HUES64 (cell line): ENCODE data around the gene MCF2. TPM values are rescaled to one million over a fixed set of nuclear protein-coding genes. Genes with fewer than 3 reads are reported as not detected.

ENCODE experiments used
- H3K27ac ChIP-seq: 2 replicates; pipeline ENCODE4 v1.7.0; 2013; ENCODE audit warnings: low read depth, low read length, inconsistent platforms
- H3K27me3 ChIP-seq: 2 replicates; pipeline ENCODE4 v1.6.1; 2013; ENCODE audit warnings: mild to moderate bottlenecking, low read length; ENCODE audit not compliant: insufficient read depth
- H3K36me3 ChIP-seq: 2 replicates; pipeline ENCODE4 v1.6.1; 2013; ENCODE audit warnings: mild to moderate bottlenecking, low read length; ENCODE audit not compliant: insufficient read depth
- H3K4me1 ChIP-seq: 2 replicates; pipeline ENCODE4 v1.6.1; 2013; ENCODE audit warnings: mild to moderate bottlenecking, low read length, moderate library complexity; ENCODE audit not compliant: insufficient read depth
- H3K4me3 ChIP-seq: 2 replicates; pipeline ENCODE4 v1.5.1; 2013; ENCODE audit warnings: mild to moderate bottlenecking, low read length, moderate library complexity
- H3K9ac ChIP-seq: 2 replicates; pipeline ENCODE4 v1.6.1; 2013; ENCODE audit warnings: mild to moderate bottlenecking, low read depth, low read length
- H3K9me3 ChIP-seq: 2 replicates; pipeline ENCODE4 v1.6.1; 2013; ENCODE audit warnings: low read depth, low read length; ENCODE audit not compliant: insufficient read depth
- WGBS: fragments of 150-250, 120-280 bp; methylation state at CpG from one replicate; pipeline ENCODE4 v1.1.7; 2013; ENCODE audit warnings: missing lambda C conversion rate; 5-methylcytosine and 5-hydroxymethylcytosine counted together
- polyA plus RNA-seq, 2 experiments: library from polyadenylated mRNA; stranded (reverse); fragments of 50-300 nt; gene quantifications; one replicate each; pipeline ENCODE4 v1.2.3, GENCODE V29; 2013

Gene MCF2, protein sequence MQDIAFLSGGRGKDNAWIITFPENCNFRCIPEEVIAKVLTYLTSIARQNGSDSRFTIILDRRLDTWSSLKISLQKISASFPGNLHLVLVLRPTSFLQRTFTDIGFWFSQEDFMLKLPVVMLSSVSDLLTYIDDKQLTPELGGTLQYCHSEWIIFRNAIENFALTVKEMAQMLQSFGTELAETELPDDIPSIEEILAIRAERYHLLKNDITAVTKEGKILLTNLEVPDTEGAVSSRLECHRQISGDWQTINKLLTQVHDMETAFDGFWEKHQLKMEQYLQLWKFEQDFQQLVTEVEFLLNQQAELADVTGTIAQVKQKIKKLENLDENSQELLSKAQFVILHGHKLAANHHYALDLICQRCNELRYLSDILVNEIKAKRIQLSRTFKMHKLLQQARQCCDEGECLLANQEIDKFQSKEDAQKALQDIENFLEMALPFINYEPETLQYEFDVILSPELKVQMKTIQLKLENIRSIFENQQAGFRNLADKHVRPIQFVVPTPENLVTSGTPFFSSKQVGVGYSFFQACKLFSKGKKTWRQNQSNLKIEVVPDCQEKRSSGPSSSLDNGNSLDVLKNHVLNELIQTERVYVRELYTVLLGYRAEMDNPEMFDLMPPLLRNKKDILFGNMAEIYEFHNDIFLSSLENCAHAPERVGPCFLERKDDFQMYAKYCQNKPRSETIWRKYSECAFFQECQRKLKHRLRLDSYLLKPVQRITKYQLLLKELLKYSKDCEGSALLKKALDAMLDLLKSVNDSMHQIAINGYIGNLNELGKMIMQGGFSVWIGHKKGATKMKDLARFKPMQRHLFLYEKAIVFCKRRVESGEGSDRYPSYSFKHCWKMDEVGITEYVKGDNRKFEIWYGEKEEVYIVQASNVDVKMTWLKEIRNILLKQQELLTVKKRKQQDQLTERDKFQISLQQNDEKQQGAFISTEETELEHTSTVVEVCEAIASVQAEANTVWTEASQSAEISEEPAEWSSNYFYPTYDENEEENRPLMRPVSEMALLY
- polyA plus RNA-seq (2013, experiment 1 of 2), result 0.40 TPM
- polyA plus RNA-seq (2013, experiment 2 of 2), result 0.51 TPM

DNA sequence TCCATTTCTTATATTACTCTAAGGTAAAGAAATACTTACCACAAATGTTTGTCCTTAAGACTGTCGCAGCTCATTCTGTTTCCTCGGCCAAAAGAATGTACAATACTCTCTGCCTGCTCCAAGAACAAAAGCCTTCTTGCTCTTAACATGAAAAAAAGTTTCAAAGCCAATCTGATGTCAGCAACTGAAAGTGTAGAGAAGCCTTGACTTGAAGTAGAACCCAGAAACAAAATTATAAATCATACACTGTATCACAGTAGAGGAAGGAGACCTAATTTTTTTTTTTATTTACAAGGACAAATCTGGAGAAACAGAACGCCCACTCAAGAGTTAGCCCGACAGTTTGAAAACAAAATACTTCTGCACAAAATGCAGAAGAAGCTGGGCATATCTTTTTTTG is at the start of gene MCF2:
TSS of gene MCF2 (minus strand) at position 101 of the 400 bp plus-strand sequence. CDS start 56,423 bp downstream, outside the sequence.
- no peak within 1 kb of the TSS for H3K4me3 ChIP-seq
- H3K27me3 ChIP-seq, result no peaks in the 10 kb centered on the region
- H3K9me3 ChIP-seq, result no peaks in the 10 kb centered on the region
- H3K4me1 ChIP-seq, result no peaks in the 10 kb centered on the region
- no peak within 1 kb of the TSS for H3K9ac ChIP-seq
- WGBS, result 91% methylated on average over 4 of the region's 4 CpGs
- no peaks in the 10 kb centered on the region for H3K36me3 ChIP-seq
- H3K27ac ChIP-seq, result no peak within 1 kb of the TSS

DNA sequence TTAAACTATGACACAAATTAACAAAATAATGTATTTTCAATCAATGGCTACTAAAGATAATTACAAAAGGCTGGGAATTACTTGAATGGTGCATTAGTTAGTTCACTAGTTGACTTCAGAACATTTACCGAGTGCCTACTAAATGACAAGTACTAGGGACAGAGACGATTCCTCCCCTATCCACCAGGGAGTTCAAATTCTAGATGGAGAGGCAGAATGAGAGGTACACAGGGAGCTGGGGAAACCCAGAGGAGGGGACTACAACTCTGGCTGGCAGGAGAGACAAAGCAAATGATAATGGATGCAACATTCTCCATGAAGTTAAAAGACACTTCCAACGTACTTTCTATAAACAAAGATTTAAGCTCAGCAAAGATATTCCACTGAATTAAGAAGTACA is 43.1 kb upstream of the MCF2 start:
- Histone ChIP-seq H3K9ac (no peak overlapping the region), H3K4me3 (no peak overlapping the region), H3K27ac (no peak overlapping the region), H3K36me3 (peaks cover 12% of the 10 kb centered on the region), H3K27me3 (no peaks in the 10 kb centered on the region), H3K4me1 (no peaks in the 10 kb centered on the region), H3K9me3 (no peaks in the 10 kb centered on the region)
- WGBS, result 92% methylated on average over 2 of the region's 3 CpGs

DNA sequence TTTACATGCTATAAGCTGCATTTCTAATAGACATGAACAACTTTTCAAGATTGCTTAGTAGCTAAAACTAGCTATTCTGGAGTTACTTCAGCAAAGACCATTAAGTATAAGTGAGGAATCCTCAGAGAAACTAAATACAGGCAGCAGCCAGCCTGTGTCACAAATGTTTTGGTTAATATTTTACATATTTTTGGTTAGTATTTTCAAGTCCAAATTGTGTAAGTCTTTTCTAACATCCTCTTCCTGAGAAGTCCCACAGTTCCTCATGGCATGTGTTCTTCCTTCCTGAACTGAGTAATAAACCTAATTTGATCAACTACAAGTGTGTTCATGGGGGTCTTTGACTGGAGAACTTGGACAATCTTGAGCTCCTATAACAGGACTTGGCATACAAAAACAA is 42.4 kb upstream of the MCF2 start:
- Histone ChIP-seq H3K9ac (no peak overlapping the region), H3K36me3 (peaks cover 8% of the 10 kb centered on the region), H3K4me1 (no peaks in the 10 kb centered on the region), H3K9me3 (no peaks in the 10 kb centered on the region), H3K27me3 (no peaks in the 10 kb centered on the region), H3K4me3 (no peak overlapping the region), H3K27ac (no peak overlapping the region)

DNA sequence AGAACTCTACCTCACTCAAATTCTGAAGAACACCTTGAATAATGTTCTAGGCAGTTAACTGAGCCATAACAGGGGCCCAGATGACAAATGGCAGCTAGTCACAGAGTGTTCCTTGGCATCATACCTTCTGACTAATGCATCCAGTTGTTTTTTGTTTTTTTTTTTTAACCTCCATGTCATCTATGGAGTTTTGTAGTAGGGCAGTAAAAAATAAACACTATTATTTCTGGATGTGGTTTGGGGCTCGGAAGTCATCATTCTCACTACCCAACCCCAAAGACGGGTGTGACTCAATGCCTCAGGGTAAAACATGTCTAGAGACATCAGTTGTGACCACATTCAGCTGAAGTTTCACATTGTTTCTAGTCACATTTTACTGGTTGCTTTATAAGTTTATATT is 31.2 kb upstream of the MCF2 start:
- Histone ChIP-seq H3K4me1 (peaks cover 3% of the 10 kb centered on the region; the same call in 1 of the 2 replicates), H3K27ac (no peak overlapping the region), H3K27me3 (no peaks in the 10 kb centered on the region), H3K9me3 (no peaks in the 10 kb centered on the region), H3K36me3 (peaks cover 14% of the 10 kb centered on the region; the same call in 1 of the 2 replicates), H3K4me3 (no peak overlapping the region), H3K9ac (no peak overlapping the region)
- WGBS, result 83% methylated on average over 1 of the region's 2 CpGs

DNA sequence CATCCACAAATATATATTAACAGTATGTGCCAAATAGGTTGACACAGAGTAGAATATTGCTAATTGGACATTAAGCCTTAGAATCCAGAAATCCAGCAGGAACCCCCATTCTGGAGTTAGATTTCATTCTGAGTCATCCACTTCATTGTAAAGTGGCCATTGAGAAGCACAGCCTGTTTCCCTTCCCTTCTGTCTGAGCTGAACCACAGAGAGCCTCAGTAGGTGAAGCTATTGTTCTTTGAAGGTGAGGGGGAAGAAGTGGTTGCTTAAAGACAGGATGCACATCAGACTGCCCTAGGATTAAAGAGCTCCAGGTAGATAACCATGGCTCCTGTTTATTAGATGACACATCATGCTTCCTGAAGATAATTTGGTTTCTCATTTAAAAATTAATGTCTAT is 30.6 kb upstream of the MCF2 start:
- Histone ChIP-seq H3K4me1 (peaks cover 3% of the 10 kb centered on the region; the same call in 1 of the 2 replicates), H3K36me3 (peaks cover 12% of the 10 kb centered on the region; the same call in 1 of the 2 replicates), H3K4me3 (no peak overlapping the region), H3K9ac (no peak overlapping the region), H3K9me3 (no peaks in the 10 kb centered on the region), H3K27ac (no peak overlapping the region), H3K27me3 (no peaks in the 10 kb centered on the region)

DNA sequence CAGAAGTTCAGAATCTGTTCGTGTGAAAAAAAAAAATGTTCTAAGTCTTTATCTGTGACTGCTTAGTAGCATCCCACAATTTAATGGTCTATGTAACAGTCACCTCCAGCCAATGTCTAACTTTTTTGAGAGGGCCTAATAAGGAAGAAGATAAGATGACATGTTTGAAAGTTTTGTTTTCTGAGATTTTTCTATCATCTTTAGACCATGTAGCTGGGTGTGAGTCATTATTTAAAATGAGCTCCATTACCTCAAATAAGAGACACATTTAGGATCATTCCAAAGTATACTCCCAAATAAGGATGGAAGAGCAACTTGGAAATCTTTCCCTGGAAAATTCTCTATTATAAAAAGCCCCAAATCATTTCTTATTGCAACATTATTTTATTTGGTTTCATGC is 28.2 kb upstream of the MCF2 start:
- Histone ChIP-seq H3K4me1 (peaks cover 3% of the 10 kb centered on the region; the same call in 1 of the 2 replicates), H3K4me3 (no peak overlapping the region), H3K27me3 (no peaks in the 10 kb centered on the region), H3K27ac (no peak overlapping the region), H3K9ac (no peak overlapping the region), H3K36me3 (peaks cover 20% of the 10 kb centered on the region), H3K9me3 (no peaks in the 10 kb centered on the region)
- 100% methylated on average over 1 of the region's 1 CpG for WGBS

DNA sequence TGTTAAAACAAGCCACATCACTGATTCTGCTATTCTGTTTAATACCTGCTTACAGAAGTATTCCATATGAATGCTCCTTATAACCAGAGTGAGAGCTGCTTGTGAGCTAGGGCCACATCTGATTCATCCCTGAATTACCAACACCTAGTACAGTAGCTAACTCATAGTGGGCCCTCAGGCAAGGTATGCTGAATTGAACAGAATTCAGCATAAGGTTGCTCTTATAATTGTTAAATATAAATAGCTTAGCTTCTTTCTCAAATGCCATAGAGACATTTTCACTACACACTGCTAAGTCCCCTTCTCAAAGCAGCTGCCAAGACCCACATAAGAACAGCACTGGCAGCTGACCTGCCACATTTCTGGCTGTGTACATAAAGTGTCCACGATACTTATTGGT is 27.0 kb upstream of the MCF2 start:
- Histone ChIP-seq H3K36me3 (peaks cover 15% of the 10 kb centered on the region), H3K4me1 (peaks cover 3% of the 10 kb centered on the region; the same call in 1 of the 2 replicates), H3K27ac (no peak overlapping the region), H3K9ac (no peak overlapping the region), H3K4me3 (no peak overlapping the region), H3K27me3 (no peaks in the 10 kb centered on the region), H3K9me3 (no peaks in the 10 kb centered on the region)
- 88% methylated on average over 1 of the region's 1 CpG for WGBS

DNA sequence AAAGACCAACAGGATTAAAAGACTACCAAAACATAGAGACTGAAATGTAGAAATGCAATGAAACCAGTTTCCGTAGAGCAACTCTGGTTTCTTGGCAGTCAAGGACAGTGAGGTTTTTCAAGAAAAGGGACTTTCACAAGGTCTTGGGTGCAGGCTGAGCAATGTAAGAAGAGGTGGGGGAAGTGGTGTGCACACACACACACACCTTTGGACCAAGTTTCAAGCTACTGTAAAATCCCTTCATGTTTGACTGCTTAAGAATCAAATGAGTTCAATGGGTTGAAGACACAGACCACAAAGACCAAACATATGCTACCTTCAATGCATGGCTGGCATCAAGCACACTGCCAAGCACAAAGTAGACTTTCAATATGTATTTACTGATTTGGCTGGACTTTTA is 17.8 kb upstream of the MCF2 start:
- Histone ChIP-seq H3K4me1 (no peaks in the 10 kb centered on the region; the same call in 1 of the 2 replicates), H3K36me3 (0 out of 2 replicates have a peak, but pooled peaks cover 2% of the 10 kb centered on the region), H3K27me3 (no peaks in the 10 kb centered on the region), H3K9me3 (no peaks in the 10 kb centered on the region), H3K27ac (no peak overlapping the region), H3K9ac (no peak overlapping the region), H3K4me3 (no peak overlapping the region)
- 100% methylated on average over 1 of the region's 1 CpG for WGBS

DNA sequence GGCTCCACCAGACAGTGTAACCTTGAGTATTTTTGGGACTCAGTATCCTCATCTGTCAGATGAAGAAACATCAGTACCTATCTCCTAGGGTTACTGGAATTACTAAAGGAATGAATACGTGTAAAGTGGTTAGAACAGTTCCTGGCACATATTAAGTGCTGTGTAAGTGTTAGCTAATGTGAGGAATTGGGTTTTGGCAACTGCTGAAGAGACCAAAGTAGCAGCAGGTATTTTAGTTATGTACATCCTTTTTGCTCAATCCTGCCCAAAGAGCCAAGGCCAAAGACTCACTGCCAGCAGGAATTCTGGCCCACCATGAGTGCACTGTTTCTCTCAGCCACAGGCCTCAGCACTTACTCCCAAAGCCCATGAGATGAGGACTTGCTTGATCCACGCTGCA is 16.7 kb upstream of the MCF2 start:
- Histone ChIP-seq H3K27ac (no peak overlapping the region), H3K36me3 (0 out of 2 replicates have a peak, but pooled peaks cover 2% of the 10 kb centered on the region), H3K4me3 (no peak overlapping the region), H3K9ac (no peak overlapping the region), H3K4me1 (peaks cover 4% of the 10 kb centered on the region; the same call in 1 of the 2 replicates), H3K9me3 (no peaks in the 10 kb centered on the region), H3K27me3 (no peaks in the 10 kb centered on the region)
- WGBS, result 90% methylated on average over 2 of the region's 2 CpGs

DNA sequence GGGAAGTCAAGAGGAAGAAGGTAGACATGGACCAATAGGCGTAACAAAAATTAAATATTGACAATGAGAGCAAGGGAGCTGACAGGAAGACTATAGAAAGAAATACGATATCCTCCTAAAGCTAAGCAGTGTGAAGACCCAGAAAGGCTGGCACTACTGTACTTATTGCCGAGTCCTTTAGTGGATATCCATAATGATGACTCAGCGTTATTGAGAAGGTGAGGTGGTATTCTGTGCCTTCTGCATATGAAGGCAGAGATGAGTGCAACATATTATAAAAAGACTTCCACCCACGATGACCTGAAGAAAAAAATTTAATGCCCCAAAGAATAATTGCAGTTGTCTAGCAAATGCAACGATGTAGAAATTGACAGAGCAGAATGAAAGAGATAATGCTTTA is 13.0 kb upstream of the MCF2 start:
- H3K36me3 ChIP-seq, result no peaks in the 10 kb centered on the region
- H3K27ac ChIP-seq, result no peak overlapping the region
- peaks cover 6% of the 10 kb centered on the region; the same call in 1 of the 2 replicates for H3K4me1 ChIP-seq
- no peaks in the 10 kb centered on the region for H3K9me3 ChIP-seq
- no peak overlapping the region for H3K4me3 ChIP-seq
- no peak overlapping the region for H3K9ac ChIP-seq
- 89% methylated on average over 5 of the region's 6 CpGs for WGBS
- H3K27me3 ChIP-seq, result no peaks in the 10 kb centered on the region

DNA sequence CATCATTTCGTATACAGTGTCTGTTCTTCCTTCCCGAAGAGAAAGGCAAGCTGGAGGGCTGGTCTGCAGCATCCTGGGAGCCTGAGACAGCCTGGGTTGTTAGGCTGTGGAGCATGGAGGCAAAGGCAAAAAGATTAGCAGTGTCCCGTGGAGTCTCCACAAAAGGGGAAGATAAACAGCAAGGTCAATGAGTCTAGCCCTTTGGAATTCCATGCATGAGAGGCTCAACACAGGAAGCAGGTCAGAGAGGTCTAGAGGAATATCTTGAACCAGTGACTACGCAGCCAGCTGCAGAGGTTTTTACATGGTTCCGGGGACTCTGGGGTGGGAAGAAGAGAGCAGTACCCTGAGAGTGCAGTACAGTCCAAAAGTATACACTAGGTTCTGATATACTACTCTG is 12.2 kb upstream of the MCF2 start:
- 27% methylated on average over 5 of the region's 5 CpGs for WGBS
- Histone ChIP-seq H3K27ac (peak overlapping the region; percentile 52; the same call in 1 of the 2 replicates), H3K9ac (no peak overlapping the region), H3K36me3 (no peaks in the 10 kb centered on the region), H3K4me3 (no peak overlapping the region), H3K27me3 (no peaks in the 10 kb centered on the region), H3K9me3 (no peaks in the 10 kb centered on the region), H3K4me1 (peaks cover 6% of the 10 kb centered on the region; the same call in 1 of the 2 replicates)
